Effector memory CD4-positive, alpha-beta T cell (primary cell): ENCODE measurements around the gene PORCN.

Source experiments
- DNase-seq, 3 donors: peaks; one replicate each; pipeline ENCODE4 v3.0.0-alpha.2; 2020
- H3K27ac ChIP-seq: 2 replicates; pipeline ENCODE4 v1.7.0; 2013; ENCODE audit warnings: mild to moderate bottlenecking, low read length, moderate library complexity; ENCODE audit not compliant: insufficient read depth, poor library complexity, severe bottlenecking
- H3K27me3 ChIP-seq: replicated peaks from 2 replicates; pipeline ENCODE4 v1.7.0; 2013; ENCODE audit warnings: mild to moderate bottlenecking, low read length; ENCODE audit not compliant: insufficient read depth, control insufficient read depth, poor library complexity, severe bottlenecking
- H3K36me3 ChIP-seq: 2 replicates; pipeline ENCODE4 v1.7.0; 2013; ENCODE audit warnings: mild to moderate bottlenecking, low read length, moderate library complexity; ENCODE audit not compliant: control insufficient read depth, insufficient read depth
- H3K4me1 ChIP-seq: 2 replicates; pipeline ENCODE4 v1.7.0; 2013; ENCODE audit warnings: low read length, mild to moderate bottlenecking; ENCODE audit not compliant: control insufficient read depth, insufficient read depth, poor library complexity, severe bottlenecking
- H3K4me3 ChIP-seq: 2 replicates; pipeline ENCODE4 v1.7.0; 2013; ENCODE audit warnings: low read length, low read depth, mild to moderate bottlenecking; ENCODE audit not compliant: insufficient read depth, poor library complexity, severe bottlenecking
- H3K9me3 ChIP-seq: 2 replicates; pipeline ENCODE4 v1.7.0; 2013; ENCODE audit warnings: mild to moderate bottlenecking, low read length, moderate library complexity; ENCODE audit not compliant: control insufficient read depth
- total RNA-seq, 3 donors: gene quantifications; one replicate each; lab custom pipeline; 2026; lab: John Stamatoyannopoulos, UW

Gene PORCN
- 12.0 to 14.4 (median 13.7) reads per million in 3 donors for total RNA-seq

DNA sequence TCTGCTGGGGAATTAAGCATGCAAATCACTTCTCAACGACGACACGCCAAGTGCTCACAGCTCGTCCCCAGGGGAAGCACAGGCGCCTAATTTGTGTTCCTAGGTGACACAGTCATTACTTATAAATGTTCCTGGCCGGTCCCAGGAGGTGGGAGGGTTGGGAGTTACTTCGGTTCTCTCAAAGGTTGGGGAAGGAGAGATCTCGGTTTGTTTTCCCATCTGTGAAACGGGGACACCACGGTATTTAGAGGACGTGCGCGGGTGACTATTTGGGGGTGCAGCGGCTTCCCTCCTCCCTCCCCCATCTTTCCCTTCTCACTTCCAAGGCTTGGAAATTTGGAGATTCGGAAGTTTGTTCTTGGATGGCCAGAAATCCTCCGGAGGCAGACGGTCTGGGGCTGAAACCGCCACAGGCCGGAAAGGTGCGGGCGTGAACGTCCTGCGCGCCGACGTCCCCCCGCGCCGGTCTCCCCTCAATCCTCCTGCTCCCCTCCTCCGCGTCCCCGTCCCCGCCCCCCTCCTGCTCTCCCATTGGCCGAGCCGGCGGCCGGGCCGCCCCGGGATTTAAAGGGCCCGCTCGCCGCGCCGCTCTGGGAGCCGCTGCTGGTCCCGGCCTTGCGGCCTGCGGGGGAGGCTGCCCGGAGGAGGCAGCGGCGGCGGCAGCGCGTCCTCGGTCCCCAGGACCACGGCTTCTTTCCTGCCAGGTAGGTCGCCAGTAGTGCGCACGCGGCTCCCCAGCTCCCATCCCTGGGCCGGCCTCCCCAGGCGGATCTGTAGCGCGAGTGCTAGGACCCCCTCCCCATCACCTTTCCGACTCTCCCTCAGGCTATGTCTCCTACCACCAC, at the start of gene PORCN:
TSS of gene PORCN (plus strand) at position 593 of the 845 bp plus-strand sequence. CDS start 829 bp downstream, outside the sequence.
- peak; percentile 58 to 69 (median 63) for DNase-seq
- Histone ChIP-seq H3K36me3 (no peaks in the 10 kb centered on the region), H3K4me3 (peak within 1 kb of the TSS; percentile 59)

DNA sequence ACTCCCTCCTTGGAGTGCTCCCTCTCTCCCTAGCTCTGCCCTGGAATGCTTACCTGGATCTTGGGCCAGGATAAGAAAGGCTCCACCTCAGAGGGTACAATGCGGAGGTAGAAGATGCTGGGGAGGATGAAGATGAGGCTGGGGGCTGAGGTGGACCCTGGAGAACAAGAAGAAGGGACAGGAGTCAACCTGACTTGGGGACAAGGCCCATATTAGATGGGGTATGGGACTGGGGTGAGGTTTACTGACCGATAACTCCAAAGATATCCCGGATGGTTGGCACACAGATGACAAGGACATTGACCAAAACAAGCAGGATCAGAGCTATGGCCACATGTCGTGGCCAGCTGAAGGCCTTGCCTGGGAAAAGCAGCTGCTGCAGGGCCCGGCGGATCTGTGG, 49.3 kb upstream of the PORCN start:
- no peaks in the 10 kb centered on the region for H3K4me1 ChIP-seq
- no peak for DNase-seq
- no peak overlapping the region for H3K4me3 ChIP-seq
- H3K27me3 ChIP-seq = no peaks in the 10 kb centered on the region
- H3K27ac ChIP-seq = no peak overlapping the region
- H3K9me3 ChIP-seq = no peaks in the 10 kb centered on the region
- peaks cover 7% of the 10 kb centered on the region for H3K36me3 ChIP-seq

More for the DNA sequence above, at the start of gene PORCN:
- Histone ChIP-seq H3K9me3 (no peaks in the 10 kb centered on the region), H3K27ac (peak within 1 kb of the TSS; percentile 75), H3K27me3 (no peaks in the 10 kb centered on the region), H3K4me1 (peaks cover 4% of the 10 kb centered on the region)

DNA sequence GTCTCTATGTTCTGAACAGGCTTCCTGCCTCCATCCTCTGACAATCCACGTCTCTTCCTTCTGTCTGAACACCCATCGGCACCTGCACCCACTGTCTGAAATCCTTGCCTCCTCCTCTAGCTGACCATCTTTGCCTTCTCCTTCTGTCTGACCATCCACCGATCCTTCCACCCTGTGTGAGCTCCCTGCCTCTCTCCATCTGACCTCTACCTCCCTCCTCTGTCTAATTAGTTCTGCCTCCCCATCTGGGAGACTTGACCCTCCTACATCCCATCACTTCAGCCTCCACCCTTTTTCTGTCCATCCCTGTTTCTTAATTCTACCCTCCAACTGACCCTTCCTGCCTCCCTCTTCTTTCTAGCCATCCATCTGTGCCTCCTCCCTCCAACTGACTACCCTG, 48.8 kb upstream of the PORCN start:
- Histone ChIP-seq H3K27ac (no peak overlapping the region), H3K36me3 (peaks cover 7% of the 10 kb centered on the region), H3K27me3 (no peaks in the 10 kb centered on the region), H3K4me3 (no peak overlapping the region), H3K4me1 (no peaks in the 10 kb centered on the region), H3K9me3 (no peaks in the 10 kb centered on the region)
- no peak for DNase-seq

DNA sequence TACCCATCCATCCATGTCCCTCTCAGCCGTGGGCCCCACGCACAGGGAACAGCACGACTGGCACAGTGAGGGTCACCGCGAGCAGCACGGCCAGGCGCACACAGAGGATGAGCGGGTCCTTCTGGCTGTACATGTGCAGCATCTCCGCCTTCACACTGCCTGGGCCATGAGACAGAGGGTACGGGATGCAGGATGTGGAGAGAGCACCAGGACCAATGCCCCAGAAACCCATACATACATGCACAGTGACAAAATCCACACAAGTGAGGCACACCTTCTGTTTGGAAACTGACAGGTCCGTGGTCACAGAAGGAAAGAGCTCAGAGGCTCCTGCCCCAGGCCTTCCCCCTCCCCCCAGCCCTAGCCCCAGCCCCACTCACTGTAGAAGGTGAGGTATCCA, 48.2 kb upstream of the PORCN start:
- Histone ChIP-seq H3K36me3 (peaks cover 7% of the 10 kb centered on the region), H3K9me3 (no peaks in the 10 kb centered on the region), H3K4me1 (no peaks in the 10 kb centered on the region), H3K27ac (no peak overlapping the region), H3K27me3 (no peaks in the 10 kb centered on the region), H3K4me3 (no peak overlapping the region)
- no peak for DNase-seq

DNA sequence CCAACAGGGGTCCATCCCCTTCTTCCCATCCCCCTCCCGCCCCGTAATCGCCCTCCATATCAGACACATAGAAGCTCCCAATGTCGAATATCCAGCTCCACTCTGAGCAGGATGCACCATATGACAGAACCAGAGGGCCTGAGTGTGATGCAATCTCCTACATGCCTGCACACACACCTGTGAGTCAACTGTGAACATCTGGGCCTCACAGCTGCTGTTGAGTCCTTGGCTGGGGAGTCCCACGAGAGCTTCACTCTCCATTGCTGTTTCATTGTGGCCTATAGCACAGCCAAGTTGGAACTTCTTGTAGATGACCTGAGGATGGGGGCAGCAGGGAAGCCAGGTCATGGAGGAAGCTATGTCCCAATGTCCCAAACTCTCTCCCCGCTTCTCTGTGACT, 47.0 kb upstream of the PORCN start:
- no peaks in the 10 kb centered on the region for H3K27me3 ChIP-seq
- peaks cover 7% of the 10 kb centered on the region for H3K36me3 ChIP-seq
- no peak overlapping the region for H3K27ac ChIP-seq
- H3K9me3 ChIP-seq = no peaks in the 10 kb centered on the region
- no peak overlapping the region for H3K4me3 ChIP-seq
- no peak for DNase-seq
- H3K4me1 ChIP-seq = no peaks in the 10 kb centered on the region

DNA sequence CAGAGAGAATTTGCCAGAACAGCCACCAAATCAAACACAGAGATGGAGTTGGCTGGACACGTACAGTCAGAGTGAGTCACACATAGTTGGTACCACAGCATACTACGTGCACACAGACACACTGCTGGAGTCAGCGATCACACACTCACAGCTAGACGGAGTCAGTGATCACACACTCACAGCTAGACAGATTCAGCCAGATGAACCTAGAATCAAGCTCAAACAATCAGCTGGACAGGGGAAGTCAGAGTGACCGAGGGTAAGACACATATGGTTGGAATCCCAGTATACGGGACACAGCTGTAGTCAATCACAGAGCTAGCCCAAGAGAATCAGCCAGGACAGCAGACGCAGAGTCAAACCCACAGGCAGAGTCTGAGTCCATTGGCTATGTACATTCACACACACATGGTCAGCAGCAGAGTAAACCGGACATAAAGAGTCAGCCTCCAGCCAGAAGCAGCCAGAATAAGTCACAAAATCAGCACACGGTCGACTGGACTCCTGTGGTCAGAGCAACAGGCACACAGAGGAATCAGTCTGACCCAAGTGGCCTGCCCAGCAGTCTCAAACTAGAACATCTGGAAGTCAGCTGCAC, 43.4 kb upstream of the PORCN start:
- H3K27me3 ChIP-seq = no peaks in the 10 kb centered on the region
- H3K4me1 ChIP-seq = peaks cover 4% of the 10 kb centered on the region
- H3K27ac ChIP-seq = no peak overlapping the region
- no peak overlapping the region for H3K4me3 ChIP-seq
- H3K9me3 ChIP-seq = no peaks in the 10 kb centered on the region
- no peak for DNase-seq
- H3K36me3 ChIP-seq = peaks cover 7% of the 10 kb centered on the region

DNA sequence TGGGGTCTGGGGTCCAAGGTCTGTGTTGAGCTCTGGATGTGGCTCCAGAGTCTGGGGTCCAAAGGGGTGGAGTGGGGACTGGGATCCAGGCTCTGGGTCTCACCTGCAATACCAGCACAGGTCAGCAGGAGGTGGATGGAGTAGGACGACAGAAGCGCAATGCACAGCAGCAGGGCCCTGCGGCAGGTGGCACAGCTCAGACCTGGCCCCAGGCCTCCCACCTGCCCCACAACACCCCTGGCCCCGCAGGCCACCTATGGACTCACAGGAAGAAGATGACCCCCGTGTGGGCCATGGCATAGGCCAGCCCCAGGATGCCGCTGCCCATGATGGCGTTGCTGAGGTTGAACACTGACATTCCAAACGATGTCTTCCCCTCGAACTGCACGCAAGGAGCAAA, 42.1 kb upstream of the PORCN start:
- Histone ChIP-seq H3K27ac (no peak overlapping the region), H3K4me1 (peaks cover 4% of the 10 kb centered on the region), H3K4me3 (no peak overlapping the region), H3K9me3 (no peaks in the 10 kb centered on the region), H3K27me3 (no peaks in the 10 kb centered on the region), H3K36me3 (no peaks in the 10 kb centered on the region)
- DNase-seq = no peak

DNA sequence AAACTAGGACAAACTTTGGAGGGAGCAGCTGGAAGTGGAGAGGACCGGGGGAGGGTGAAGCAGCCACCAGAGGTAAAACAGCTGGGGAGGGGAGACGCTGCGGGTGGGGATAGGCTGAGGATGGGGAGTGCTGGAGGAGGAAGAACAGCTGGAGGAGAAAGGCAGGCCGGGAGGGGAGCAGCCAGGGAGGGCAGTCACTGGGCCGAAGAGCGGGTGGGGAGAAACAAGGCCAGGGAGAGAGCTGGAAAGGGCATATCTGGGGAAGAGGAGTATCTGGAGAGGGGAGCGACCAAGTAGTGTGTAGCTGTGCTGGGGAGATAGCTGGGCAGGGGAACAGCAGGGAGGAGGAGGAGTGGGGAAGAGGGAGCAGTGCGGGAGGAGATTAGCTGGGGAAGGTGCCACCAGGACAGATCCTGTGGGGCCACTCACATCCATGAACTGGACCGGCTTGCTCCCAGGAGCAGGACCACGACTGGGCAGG, 41.5 kb upstream of the PORCN start:
- no peak for DNase-seq
- peaks cover 4% of the 10 kb centered on the region for H3K4me1 ChIP-seq
- no peaks in the 10 kb centered on the region for H3K36me3 ChIP-seq
- H3K9me3 ChIP-seq = no peaks in the 10 kb centered on the region
- H3K27ac ChIP-seq = no peak overlapping the region
- H3K4me3 ChIP-seq = no peak overlapping the region
- H3K27me3 ChIP-seq = no peaks in the 10 kb centered on the region

DNA sequence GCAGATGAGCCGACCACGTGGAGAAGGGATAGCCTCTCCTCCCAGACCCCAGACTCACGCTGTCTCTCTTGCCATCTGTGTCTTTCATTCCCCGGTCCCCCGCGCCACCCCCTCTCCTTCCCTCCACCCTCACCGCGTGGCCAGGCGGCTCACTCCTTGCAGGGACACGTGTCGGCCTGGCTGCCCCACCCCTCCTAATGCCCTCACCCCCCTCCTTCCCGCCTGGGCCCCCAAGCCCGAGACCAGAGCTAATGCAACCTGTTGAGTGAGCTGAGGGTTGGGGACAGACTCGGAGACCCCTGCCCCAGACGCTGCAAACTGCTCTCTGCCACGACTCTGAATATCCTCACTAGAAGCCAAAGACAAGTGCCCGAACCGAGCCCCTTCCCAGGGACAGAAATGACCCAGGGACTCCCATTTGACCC, 40.5 kb upstream of the PORCN start:
- H3K27ac ChIP-seq = peak overlapping the region; percentile 41
- DNase-seq = peak in 1 of 3 donors; percentile 14
- no peaks in the 10 kb centered on the region for H3K27me3 ChIP-seq
- peaks cover 4% of the 10 kb centered on the region for H3K4me1 ChIP-seq
- H3K36me3 ChIP-seq = no peaks in the 10 kb centered on the region
- H3K4me3 ChIP-seq = peak overlapping the region; percentile 49
- no peaks in the 10 kb centered on the region for H3K9me3 ChIP-seq
